Lower lobe of right lung (tissue), 2 donors: ENCODE data around the gene RSPH6A. TPM values are rescaled to one million over a fixed set of nuclear protein-coding genes. Genes with fewer than 3 reads are reported as not detected.
A peak's percentile ranks its signal among the peaks of the same experiment; 100 is the strongest.

Experiments
- ATAC-seq, 2 donors: fragments of 200-7000 bp; cut with Tn5 transposase; one replicate each; pipeline ENCODE4 v1.9.1; 2020 to 2022; ENCODE audit warnings: mild to moderate bottlenecking in 2 of 2, moderate library complexity in 2 of 2
- DNase-seq: peaks from one replicate; pipeline ENCODE4 v3.0.0-alpha.2; 2020
- H3K27ac ChIP-seq: fragments of 200-600 bp; one replicate; pipeline ENCODE4 v1.8.0; 2022
- H3K27me3 ChIP-seq: fragments of 200-600 bp; one replicate; pipeline ENCODE4 v1.8.0; 2022; ENCODE audit warnings: low read depth
- H3K36me3 ChIP-seq: fragments of 200-600 bp; one replicate; pipeline ENCODE4 v1.8.0; 2022; ENCODE audit warnings: mild to moderate bottlenecking
- H3K4me1 ChIP-seq: fragments of 200-600 bp; one replicate; pipeline ENCODE4 v1.8.0; 2022
- H3K4me3 ChIP-seq: fragments of 200-600 bp; one replicate; pipeline ENCODE4 v1.8.0; 2022; ENCODE audit warnings: mild to moderate bottlenecking
- H3K9me3 ChIP-seq: fragments of 200-600 bp; one replicate; pipeline ENCODE4 v1.8.0; 2022
- intact Hi-C: fragments of 100-400 bp; cut with DNase I; formaldehyde crosslinking; loops from one replicate; pipeline ENCODE4 v1.11.0; 2022
- total RNA-seq: library from RNA; stranded (reverse); fragmentation: NEBNext Ultra II Directional; extraction: Animal tissue kit (Norgen Biotek cat#: 25700); gene quantifications from one replicate; pipeline ENCODE4 v1.2.1, GENCODE V29; 2021
- TF ChIP-seq, protein P1 (sequence below): fragments of 200-600 bp; IDR thresholded peaks from one replicate; pipeline ENCODE4 v1.8.0; 2022; ENCODE audit warnings: antibody characterized with exemption, mild to moderate bottlenecking
- donor health status: DM: no; HTN: yes; CAD: no; lungs with severe emphysema.

Gene RSPH6A
- total RNA-seq, 1 donor from 2014 or later: 0.21 TPM

DNA sequence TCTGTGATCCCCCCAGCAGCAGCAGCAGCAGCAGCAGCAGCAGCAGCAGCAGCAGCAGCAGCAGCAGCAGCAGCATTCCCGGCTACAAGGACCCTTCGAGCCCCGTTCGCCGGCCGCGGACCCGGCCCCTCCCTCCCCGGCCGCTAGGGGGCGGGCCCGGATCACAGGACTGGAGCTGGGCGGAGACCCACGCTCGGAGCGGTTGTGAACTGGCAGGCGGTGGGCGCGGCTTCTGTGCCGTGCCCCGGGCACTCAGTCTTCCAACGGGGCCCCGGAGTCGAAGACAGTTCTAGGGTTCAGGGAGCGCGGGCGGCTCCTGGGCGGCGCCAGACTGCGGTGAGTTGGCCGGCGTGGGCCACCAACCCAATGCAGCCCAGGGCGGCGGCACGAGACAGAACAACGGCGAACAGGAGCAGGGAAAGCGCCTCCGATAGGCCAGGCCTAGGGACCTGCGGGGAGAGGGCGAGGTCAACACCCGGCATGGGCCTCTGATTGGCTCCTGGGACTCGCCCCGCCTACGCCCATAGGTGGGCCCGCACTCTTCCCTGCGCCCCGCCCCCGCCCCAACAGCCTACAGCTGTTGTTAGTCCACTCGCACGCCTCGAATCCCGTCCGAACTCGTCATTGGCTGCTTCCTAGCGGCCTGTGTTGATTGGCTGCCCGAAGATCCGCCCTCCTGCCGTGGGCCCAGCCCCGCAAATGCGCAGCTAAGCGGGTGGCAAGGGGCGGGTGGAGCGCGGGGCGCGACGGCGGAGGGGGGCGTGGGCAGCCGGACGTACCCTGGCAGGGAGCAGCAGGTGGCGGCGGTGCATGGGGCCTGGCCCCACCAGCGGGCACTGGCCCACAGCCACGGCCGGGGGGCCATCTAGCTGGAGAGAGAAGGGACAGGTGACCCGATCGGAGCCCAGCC, 44.7 kb downstream of the RSPH6A start:
- H3K9me3 ChIP-seq: no peaks in the 10 kb centered on the region
- H3K27ac ChIP-seq: peak overlapping the region; percentile 89
- DNase-seq (peak; percentile 96), ATAC-seq (peak; percentile 85 to 89)
- TF ChIP-seq, protein P1, sequence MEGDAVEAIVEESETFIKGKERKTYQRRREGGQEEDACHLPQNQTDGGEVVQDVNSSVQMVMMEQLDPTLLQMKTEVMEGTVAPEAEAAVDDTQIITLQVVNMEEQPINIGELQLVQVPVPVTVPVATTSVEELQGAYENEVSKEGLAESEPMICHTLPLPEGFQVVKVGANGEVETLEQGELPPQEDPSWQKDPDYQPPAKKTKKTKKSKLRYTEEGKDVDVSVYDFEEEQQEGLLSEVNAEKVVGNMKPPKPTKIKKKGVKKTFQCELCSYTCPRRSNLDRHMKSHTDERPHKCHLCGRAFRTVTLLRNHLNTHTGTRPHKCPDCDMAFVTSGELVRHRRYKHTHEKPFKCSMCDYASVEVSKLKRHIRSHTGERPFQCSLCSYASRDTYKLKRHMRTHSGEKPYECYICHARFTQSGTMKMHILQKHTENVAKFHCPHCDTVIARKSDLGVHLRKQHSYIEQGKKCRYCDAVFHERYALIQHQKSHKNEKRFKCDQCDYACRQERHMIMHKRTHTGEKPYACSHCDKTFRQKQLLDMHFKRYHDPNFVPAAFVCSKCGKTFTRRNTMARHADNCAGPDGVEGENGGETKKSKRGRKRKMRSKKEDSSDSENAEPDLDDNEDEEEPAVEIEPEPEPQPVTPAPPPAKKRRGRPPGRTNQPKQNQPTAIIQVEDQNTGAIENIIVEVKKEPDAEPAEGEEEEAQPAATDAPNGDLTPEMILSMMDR: peak; percentile 97
- H3K36me3 ChIP-seq: peaks cover 14% of the 10 kb centered on the region
- H3K27me3 ChIP-seq: peaks cover 26% of the 10 kb centered on the region
- H3K4me3 ChIP-seq: peak overlapping the region; percentile 73
- intact Hi-C loops: no loop called here
- H3K4me1 ChIP-seq: peaks cover 34% of the 10 kb centered on the region

DNA sequence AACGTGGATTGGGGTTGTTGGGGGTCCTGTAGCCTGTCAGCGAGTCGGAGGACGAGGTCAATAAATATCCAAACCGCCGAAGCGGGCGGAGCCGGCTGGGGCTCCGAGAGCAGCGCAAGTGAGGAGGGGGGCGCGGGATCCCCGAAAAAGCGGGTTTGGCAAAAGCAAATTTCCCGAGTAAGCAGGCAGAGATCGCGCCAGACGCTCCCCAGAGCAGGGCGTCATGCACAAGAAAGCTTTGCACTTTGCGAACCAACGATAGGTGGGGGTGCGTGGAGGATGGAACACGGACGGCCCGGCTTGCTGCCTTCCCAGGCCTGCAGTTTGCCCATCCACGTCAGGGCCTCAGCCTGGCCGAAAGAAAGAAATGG, 45.3 kb downstream of the RSPH6A start:
- Histone ChIP-seq H3K9me3 (no peaks in the 10 kb centered on the region), H3K27ac (peak overlapping the region; percentile 89), H3K4me1 (peaks cover 34% of the 10 kb centered on the region), H3K4me3 (peak overlapping the region; percentile 73), H3K27me3 (peaks cover 26% of the 10 kb centered on the region), H3K36me3 (peaks cover 13% of the 10 kb centered on the region)
- DNase-seq (peak; percentile 68), ATAC-seq (peak in 1 of 2 donors; percentile 3)
- intact Hi-C loops: no loop called here
- TF ChIP-seq, protein P1: no peak

DNA sequence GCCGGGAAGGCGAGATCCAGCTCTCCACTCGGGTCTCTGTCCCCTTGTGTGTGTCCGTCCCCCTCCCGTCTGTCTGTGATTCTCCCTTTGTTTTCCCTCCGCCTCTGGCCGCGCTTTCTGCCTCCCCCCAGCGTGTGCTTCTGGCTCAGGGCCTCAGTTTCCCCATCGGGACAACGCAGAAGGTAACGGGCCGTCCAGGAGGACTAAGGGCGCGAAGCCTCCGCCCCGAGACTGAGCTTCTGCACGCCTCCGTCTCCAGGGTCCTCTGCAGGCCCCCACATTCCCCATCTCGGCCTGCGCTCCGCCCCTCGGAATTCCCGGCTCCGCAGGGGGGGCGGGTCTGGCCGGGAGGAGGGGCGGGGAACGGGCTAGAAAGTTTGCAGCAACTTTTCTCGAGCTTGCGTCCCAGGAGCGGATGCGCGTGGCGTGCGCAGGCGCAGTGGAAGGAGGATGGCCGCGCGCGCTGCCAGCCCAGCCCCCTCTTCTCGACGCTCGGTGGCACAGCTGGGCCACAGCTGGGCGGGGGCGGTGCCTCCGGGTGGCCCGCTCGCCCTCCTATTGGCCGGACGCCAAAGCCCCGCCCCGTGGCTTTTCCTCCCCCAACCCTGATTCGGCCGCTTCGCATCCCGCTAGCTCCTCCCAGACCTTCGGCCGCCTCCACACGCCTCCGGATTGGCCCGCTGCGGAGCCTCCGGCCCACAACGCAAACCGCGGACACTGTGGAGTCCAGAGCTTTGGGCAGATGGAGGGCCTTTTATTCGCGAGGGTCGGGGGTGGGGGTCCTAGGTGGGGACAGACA, 45.9 kb downstream of the RSPH6A start, which contains the start of gene SIX5:
Gene SIX5, minus strand, starts transcription at position 269 of the 799 bp plus-strand sequence. CDS start 408 bp downstream, outside the sequence.
- Histone ChIP-seq H3K9me3 (no peaks in the 10 kb centered on the region), H3K36me3 (peaks cover 10% of the 10 kb centered on the region), H3K27ac (peak within 1 kb of the TSS; percentile 89), H3K4me1 (peaks cover 41% of the 10 kb centered on the region), H3K4me3 (peak within 1 kb of the TSS; percentile 73), H3K27me3 (peaks cover 26% of the 10 kb centered on the region)
- intact Hi-C loops: no loop called here
- TF ChIP-seq, protein P1: no peak
- ATAC-seq: peak; percentile 78 to 87
- DNase-seq: peak; percentile 97

DNA sequence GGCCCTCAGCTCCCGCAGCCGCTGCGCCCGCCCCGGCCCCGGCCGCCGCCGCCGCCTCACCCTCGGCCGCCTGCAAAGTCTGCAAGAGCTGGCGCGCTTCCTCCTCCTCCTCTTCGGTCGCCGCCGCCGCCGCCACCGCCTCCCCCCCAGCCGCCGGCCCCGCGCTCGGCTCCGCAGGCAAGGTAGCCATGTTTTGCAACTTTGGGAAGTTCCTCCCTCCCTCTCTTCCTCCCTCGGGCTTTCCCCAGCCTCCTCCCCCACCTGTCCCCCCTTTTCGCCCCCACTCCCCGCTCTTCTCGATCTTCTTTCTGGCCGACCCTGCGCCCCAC, 46.5 kb downstream of the RSPH6A start:
- DNase-seq (peak; percentile 59), ATAC-seq (peak in 1 of 2 donors; percentile 1)
- Histone ChIP-seq H3K27ac (peak overlapping the region; percentile 89), H3K4me1 (peaks cover 43% of the 10 kb centered on the region), H3K9me3 (no peaks in the 10 kb centered on the region), H3K4me3 (peak overlapping the region; percentile 73), H3K27me3 (peaks cover 26% of the 10 kb centered on the region), H3K36me3 (peaks cover 10% of the 10 kb centered on the region)
- TF ChIP-seq, protein P1: no peak
- intact Hi-C loops: no loop called here

DNA sequence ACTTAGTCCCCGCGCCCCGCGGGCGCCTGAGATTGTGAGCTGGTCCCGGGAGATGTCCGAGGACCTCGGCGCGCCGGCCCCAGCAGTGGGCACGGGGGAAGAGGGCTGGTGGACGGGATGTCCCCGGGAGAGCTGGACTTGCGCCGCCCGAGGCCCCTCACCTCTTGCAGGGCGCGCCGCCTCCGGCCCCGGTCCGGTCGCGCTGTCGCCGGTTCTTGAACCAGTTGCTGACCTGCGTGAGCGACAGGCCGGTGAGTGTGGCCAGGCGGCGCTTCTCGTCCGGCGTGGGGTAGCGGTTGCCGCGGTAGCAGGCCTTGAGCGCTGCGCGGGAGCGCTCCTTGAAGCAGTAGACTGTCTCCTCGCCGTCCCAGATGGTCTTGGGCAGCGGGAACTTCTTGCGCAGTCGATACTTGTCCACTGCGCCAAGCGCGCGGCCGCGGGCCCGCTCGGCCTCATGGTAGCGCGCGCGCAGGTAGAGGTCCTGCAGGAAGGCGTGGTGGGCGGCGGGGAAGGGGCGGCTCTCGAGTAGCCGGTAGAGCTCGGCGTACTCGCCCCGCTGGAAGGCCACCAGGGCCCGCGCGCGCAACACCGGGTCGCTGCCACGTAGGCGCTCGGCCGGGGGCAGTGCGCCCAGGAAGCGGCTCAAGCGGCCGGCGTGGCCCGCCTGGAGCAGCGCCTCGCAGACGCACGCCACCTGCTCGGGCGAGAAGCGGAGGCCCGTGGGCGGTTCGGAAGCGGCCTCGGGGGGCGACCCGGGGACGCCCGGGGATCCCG, 47.0 kb downstream of the RSPH6A start:
- TF ChIP-seq, protein P1: no peak
- Histone ChIP-seq H3K27ac (peak overlapping the region; percentile 89), H3K4me3 (peak overlapping the region; percentile 73), H3K36me3 (peaks cover 4% of the 10 kb centered on the region), H3K27me3 (peaks cover 25% of the 10 kb centered on the region), H3K4me1 (peaks cover 43% of the 10 kb centered on the region), H3K9me3 (no peaks in the 10 kb centered on the region)
- intact Hi-C loops: no loop called here
- ATAC-seq (peak; percentile 0 to 1), DNase-seq (peak; percentile 81)
